Urothelium cell line (cell line): Measurements from ENCODE around the gene ARF3.

Experiments
- DNase-seq: peaks from one replicate; pipeline ENCODE4 v3.0.0; 2011; ENCODE audit warnings: low spot score, mixed read lengths
- FAIRE-seq: peaks from 2 replicates; lab custom pipeline; 2011; peaks lifted over from hg19 to GRCh38; lab: Jason Lieb, UNC

ARF3 gene

DNA sequence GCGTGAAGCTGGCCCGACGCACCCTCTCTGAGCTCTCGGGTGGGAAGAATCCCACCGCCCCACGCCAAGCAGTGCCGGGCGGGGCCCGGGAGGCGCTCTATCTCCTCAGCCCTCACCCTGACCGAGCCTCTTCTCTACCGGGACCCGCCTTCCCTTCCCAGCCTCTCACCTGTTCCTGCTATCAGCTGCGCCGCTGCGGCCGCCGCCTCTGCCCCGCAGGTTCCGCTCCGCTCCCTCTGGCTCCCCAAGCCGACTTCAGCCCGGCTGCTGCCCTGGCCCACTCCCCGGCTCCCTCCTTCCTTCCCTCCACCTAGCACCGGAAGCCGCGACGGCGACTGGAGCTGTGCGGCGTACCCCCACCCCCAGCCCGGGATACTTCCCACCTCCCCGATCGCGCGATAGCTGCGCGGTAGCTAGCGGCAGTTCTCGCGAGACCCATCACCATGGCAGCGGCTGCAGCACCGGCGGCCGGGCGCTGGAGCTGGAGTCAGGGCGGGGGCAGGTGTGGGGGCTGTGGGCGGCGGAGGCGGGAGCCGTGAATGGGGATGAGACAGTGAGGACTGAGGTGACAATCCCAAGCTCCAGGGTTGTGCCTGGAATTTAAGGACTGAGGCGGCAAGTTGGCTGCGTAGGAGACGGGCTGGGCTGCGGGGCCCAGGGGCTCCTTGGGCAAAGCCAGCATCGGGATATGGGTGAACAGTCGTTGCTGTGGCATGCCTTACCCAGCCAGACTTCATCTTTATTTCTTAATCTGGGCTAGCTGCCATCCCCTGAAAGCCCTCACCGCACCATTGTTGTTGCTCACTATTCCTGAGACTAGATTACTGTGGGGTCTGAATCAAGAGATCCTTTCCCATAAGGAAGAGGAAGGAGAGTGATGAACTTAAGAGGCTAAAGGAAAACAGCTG, at the start of gene ARF3:
ARF3 (minus strand) TSS at position 347 of the 908 bp plus-strand sequence. CDS start 16,392 bp downstream, outside the sequence.
- DNase-seq (peak; percentile 98), FAIRE-seq (no peak)

DNA sequence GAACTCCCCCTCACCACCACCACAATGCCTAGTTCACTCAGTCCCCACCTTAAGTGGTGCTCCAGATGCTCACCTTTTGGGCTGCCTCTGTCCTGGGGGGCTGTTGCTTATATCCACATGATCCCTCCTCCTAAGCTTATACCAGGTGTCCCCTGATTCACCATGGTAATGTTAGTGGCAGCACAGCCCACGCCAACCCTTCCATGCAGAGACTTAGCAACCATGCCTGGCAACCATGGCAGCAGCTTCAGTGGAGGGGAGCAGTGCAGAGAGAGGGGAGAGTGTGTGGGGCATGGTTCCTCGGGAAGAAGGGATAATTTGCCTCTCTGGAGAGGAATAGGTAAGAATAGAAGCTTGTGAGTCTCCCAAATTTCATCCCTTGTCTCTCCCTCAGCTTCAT, 43.1 kb upstream of the ARF3 start:
- no peak for DNase-seq
- no peak for FAIRE-seq

DNA sequence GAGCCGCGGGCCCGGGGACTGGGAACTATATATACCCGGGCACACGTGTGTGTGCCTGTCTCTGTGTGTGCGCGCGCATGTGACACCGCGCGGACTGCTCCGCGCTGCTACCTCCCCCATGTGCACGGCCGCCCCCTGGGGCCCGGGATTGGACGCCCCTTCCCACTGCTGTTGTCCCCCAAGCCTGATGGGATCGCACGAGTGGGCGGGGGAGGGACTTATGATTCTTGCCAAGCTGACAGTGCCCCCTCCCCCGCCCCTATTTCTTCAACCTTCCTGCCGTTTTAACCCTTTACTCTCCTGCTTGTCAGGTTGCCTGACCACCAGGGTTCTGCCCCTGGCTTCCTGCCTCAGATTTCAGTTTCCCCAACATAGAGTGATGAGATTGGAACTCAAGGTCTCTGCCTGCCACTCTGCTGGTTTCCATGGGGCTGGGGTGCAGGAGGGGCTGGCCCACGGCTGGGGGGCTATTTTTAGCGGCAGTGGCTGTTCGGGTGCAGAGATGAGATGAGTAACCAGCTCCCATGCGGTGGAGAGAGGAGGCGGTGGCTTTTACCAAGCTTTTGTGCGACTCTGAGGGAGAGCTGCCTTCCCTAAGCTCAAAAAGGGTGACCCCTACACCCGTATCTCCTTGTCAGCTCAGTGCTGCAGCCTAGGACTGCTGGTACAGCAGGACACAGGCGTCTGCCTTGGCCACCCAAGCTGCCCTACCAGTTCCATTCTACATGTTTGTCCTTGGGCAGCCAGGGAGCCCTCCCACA, 42.3 kb upstream of the ARF3 start, which contains the start of gene DDN:
DDN (minus strand) TSS at position 5 of the 761 bp plus-strand sequence. CDS start 88 bp downstream, outside the sequence.
- no peak for DNase-seq
- no peak for FAIRE-seq

- FAIRE-seq (no peak), DNase-seq (no peak)
Measured at GRCh38 chr12:48998497-48999353, 41.4 kb upstream of the ARF3 start.

DNA sequence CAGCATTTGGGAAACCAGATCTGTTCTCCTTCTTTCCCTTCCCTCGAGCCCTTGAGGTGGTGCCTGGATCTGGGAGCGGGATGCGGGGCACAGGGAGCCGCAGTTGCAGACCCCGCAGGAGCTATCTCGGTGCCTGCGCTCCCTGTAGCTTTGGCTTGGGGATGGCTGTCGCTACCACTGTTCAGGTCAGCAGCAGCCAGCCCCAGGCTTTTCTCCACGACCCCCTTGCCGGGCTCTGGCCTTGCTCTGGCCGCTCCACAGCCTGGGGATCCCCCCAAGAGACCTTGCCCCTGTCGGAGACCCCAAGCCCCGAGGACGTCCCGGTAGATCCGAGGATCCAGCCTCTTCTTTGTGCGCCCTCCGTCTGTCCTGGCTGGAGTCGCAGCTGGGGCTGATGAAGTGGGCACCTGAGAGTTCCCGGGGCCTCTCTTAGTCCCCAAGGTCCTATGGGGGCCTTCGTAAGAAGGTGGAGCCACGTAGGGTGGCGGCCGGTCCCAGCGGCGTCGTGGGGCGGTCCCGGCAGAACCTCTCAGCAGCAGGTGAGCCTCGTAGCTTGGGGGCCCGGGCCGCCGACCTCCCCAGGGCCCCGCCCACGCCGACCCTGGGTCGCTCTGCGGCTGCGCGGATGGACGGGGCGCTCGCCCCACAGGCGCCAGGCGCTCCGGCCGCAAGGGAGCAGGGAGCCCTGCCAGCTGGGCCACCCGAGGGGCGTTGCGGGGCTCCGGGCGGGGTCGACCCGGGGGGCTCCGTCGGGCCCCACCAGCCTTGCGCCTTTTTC, 40.6 kb upstream of the ARF3 start:
- DNase-seq (no peak), FAIRE-seq (no peak)

GRCh38 chr12:48996794-48997718, 39.8 kb upstream of the ARF3 start:
- DNase-seq (no peak), FAIRE-seq (no peak)

GRCh38 chr12:48995086-48995879, 38.0 kb upstream of the ARF3 start:
- DNase-seq (peak; percentile 93), FAIRE-seq (no peak)

DNA sequence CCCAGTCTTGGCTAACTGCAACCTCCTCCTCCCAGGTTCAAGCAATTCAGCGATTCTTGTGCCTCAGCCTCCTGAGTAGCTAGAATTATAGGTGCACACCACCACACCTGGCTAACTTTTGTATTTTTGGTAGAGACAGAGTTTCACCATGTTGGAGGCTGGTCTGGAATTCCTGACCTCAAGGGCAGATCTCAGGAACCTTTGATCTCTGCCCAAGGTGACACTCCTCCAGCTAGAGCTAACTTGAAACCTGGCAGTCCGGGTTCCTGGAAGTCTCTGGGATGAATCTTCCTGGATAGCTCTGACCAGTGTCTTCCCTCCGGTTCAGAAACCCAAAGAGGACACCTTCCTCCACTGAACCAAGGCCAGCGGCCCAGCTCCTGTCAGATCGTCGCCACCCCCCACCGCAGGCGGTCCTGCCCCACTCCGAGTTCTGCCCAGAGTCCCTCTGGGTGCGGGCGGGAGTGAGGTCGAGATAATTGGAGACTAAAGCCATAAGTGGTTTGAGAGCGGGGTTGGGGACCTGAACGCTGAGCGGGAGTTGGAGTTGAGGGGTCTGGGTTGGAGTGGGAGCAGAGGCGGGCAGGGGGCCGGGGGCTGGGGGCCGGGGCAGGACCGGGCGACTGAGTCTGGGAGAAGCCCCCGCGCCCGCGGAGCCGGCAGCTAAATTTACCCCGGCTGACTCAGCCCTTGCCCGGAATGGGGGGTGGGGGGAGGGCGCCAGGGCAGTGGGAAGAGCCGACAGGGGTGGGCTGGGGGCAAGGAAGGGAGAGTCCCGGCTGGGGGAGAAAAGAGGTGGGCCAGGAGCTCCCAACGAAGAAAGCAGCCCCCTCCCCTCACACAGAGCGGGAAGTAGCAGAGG, 37.2 kb upstream of the ARF3 start:
- FAIRE-seq (no peak), DNase-seq (no peak)

DNA sequence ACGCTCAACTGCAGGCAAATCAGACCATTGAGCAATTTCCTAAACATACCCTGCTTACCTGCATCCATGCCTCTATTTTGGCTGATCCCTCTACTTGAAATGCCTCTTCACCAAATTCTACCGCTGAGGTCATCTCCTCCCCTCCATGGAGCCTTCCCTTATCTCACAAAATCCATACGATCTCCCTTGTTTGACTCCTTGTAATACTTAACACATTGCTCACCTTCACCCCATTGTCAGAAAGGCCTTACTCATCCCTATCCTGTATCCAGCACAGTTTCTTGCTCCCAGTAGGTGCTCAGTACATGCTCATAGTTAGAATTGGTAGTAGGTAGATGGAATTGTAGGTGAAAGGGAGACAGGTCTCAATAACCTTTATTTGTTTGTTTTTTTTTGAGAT, 36.5 kb upstream of the ARF3 start:
- DNase-seq (no peak), FAIRE-seq (no peak)

- no peak for DNase-seq
- no peak for FAIRE-seq
Measured at GRCh38 chr12:48991247-48992050, 34.2 kb upstream of the ARF3 start.

DNA sequence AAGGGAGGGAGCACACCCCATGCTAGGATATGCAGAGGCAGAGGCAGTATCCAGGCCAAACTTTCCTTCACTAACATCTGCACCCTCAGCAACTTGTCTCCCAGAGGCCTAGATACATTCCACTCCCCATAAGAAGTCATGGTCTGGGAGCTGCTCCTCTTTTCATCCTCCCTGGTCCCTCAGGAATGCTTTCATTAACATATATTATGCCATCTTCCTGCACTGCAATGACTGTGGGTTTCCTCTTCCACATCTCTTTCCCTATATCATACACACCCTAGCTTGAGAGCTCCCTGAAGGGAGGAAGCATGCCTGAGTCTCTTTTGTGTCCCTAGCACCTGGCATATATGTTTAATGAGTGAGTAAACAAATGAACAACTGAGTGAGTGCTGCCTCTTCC, 33.3 kb upstream of the ARF3 start:
- DNase-seq (no peak), FAIRE-seq (no peak)

DNA sequence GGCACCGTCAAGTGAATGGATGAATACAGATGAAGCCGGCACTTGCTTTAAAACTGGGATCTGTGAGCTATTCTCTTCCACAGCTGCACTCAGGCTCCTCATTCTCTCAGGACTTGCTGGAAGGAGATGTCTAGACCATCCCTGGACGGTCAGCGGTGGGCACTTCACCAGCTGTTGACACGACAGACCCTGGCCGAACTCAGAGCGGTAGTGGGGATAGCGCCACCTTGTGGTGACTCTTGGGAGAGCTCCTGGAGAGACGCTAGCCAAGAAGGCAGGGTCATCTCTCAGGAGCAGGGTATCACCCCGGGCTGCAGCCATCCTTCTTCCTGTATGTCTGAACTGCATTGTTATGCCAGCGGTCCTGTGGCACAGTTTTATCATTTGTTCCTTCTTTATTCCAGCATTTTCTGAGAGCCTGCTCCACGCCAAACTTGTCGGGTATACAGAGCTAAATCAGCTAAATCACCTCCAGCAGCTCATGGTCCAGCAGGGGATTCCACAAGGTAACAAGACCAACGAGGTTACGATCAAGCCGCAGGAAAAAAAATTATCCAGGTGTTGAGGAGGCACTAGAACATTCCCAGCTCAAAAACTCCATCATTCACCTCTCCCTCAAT, 30.9 kb upstream of the ARF3 start:
- no peak for FAIRE-seq

DNA sequence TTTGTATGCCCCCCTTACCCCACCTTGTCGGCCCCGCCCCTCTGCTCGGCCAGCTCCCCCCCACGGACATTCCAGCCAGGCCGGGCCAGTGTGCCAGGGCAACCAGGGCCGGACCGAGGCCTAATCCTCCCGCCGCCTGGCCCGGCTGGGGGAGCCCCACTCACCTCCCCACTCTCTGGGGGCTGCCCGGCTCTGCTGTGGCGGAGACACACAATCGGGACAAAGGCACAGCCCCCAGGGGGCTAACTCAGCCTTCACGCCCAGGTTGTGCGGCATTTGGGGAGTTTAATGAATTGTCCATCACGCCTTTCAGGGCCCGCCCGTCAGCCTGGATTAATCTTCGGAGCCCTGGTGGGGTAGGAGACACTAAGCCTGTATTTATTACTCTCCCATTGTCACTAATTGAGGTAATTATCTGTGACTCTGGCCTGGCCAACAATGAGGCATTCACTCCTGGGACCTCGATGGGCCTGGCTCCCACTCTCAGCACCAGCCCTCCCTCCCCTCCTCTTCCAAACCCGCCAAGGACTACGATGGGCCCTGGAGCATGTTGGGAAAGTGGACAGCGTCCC, 29.5 kb upstream of the ARF3 start:
- no peak for DNase-seq
- no peak for FAIRE-seq

More for the DNA sequence above, 30.9 kb upstream of the ARF3 start:
- peak; percentile 76 for DNase-seq

DNA sequence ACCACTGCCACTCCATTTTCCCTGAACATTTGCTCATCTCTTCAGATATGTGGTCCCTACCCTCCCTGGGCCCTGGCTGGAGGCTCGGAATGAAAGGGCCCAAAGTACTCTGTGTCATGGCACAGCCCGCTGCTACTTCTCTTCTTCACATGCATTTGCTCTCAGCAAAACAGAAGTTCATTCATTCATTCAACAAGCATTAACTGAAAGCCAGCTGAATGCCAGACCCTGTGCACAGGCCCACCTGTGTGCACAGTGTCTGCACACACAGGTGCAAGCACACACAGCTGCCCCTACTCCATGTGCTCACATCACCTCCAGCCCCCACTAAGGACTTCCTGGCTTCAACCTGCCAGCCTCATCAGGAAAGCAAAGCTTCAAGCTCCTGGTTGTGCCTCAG, 28.6 kb upstream of the ARF3 start:
- DNase-seq (no peak), FAIRE-seq (no peak)

GRCh38 chr12:48985475-48985897, 28.2 kb upstream of the ARF3 start:
- DNase-seq (no peak), FAIRE-seq (no peak)
